H1 (cell line): ENCODE data around the gene SUPT20H. TPM values are rescaled to one million over a fixed set of nuclear protein-coding genes. Genes with fewer than 3 reads are reported as not detected.

Source experiments
- CTCF ChIA-PET: fragments of 300-600 bp; sonication (Branson Sonifier 250); formaldehyde crosslinking; loops from one replicate; lab custom pipeline; 2021; ENCODE audit not compliant: partially characterized antibody; lab: Charles Lee
- POLR2A ChIA-PET: fragments of 300-600 bp; sonication (Branson Sonifier 250); formaldehyde crosslinking; loops from one replicate; lab custom pipeline; 2021; ENCODE audit warnings: inconsistent platforms; ENCODE audit not compliant: partially characterized antibody; lab: Charles Lee
- DNase-seq, 2 experiments: peaks; one replicate each; pipeline versions ENCODE4 v3.0.0 to v3.0.0-alpha.2; 2010 to 2022; ENCODE audit warnings: low spot score in 2 of 2, low read depth in 1 of 2, mixed read lengths in 1 of 2
- FAIRE-seq: peaks from 2 replicates; lab custom pipeline; 2011; peaks lifted over from hg19 to GRCh38; lab: Jason Lieb, UNC
- H2AFZ ChIP-seq: 2 replicates; pipeline ENCODE4 v1.8.1; 2012; ENCODE audit warnings: low read length, inconsistent platforms
- H2AK5ac ChIP-seq: 2 replicates; pipeline ENCODE4 v1.6.1; 2013; ENCODE audit warnings: low read depth, low read length
- H2BK120ac ChIP-seq: replicated peaks from 2 replicates; pipeline ENCODE3; 2013; ENCODE audit warnings: low read depth, low read length, inconsistent platforms
- H2BK12ac ChIP-seq: 2 replicates; pipeline ENCODE4 v1.6.1; 2013; ENCODE audit warnings: low read depth, low read length
- H2BK15ac ChIP-seq: 2 replicates; pipeline ENCODE4 v1.6.1; 2013; ENCODE audit warnings: low read length
- H2BK20ac ChIP-seq: 2 replicates; pipeline ENCODE4 v1.6.1; 2013; ENCODE audit warnings: low read length
- H2BK5ac ChIP-seq: 2 replicates; pipeline ENCODE4 v1.6.1; 2013; ENCODE audit warnings: low read depth, low read length
- H3K14ac ChIP-seq: 2 replicates; pipeline ENCODE4 v1.6.1; 2013; ENCODE audit warnings: inconsistent platforms; ENCODE audit not compliant: insufficient read length
- H3K18ac ChIP-seq: 2 replicates; pipeline ENCODE4 v1.6.1; 2013; ENCODE audit warnings: low read length; ENCODE audit errors: extremely low read depth
- H3K23ac ChIP-seq: 2 replicates; pipeline ENCODE4 v1.6.1; 2013; ENCODE audit warnings: inconsistent platforms; ENCODE audit not compliant: insufficient read length
- H3K23me2 ChIP-seq: 2 replicates; pipeline ENCODE4 v1.6.1; 2013; ENCODE audit warnings: low read depth, low read length
- H3K27ac ChIP-seq: 2 replicates; pipeline ENCODE4 v1.6.1; 2011; ENCODE audit warnings: low read depth, low read length, inconsistent platforms
- H3K27me3 ChIP-seq, 4 experiments: replicated peaks in 1 of 4; 1 replicate in 1 of 4; 2 replicates in 3 of 4; pipeline versions ENCODE4 v1.6.1 to v1.8.1; 2011 to 2013; ENCODE audit warnings: low read length in 3 of 4, mild to moderate bottlenecking in 3 of 4, inconsistent platforms in 2 of 4, mixed read lengths in 2 of 4, moderate library complexity in 1 of 4; ENCODE audit not compliant: control insufficient read depth in 3 of 4, insufficient read depth in 3 of 4; ENCODE audit errors: extremely low read depth in 1 of 4
- H3K36me3 ChIP-seq, 4 experiments: 2 replicates each; pipeline versions ENCODE4 v1.6.1 to v1.8.1; 2011 to 2013; ENCODE audit warnings: mild to moderate bottlenecking in 4 of 4, low read length in 3 of 4, moderate library complexity in 2 of 4, control low read depth in 1 of 4, inconsistent platforms in 1 of 4; ENCODE audit not compliant: insufficient read depth in 4 of 4, control insufficient read depth in 2 of 4
- H3K4ac ChIP-seq: replicated peaks from 2 replicates; pipeline ENCODE3; 2013; ENCODE audit warnings: low read length, low read depth, mixed read lengths, inconsistent platforms; ENCODE audit not compliant: insufficient read length
- H3K4me1 ChIP-seq, 4 experiments: replicated peaks in 1 of 4; 1 replicate in 1 of 4; 2 replicates in 3 of 4; pipeline versions ENCODE4 v1.6.1 to v1.8.1; 2011 to 2013; ENCODE audit warnings: low read length in 3 of 4, inconsistent platforms in 2 of 4, mixed read lengths in 1 of 4; ENCODE audit not compliant: insufficient read depth in 4 of 4, control insufficient read depth in 3 of 4
- H3K4me2 ChIP-seq, 2 experiments: 2 replicates each; pipeline versions ENCODE4 v1.6.1 to v1.8.1; 2011 to 2013; ENCODE audit warnings: low read depth in 2 of 2, low read length in 2 of 2, control low read depth in 1 of 2, inconsistent platforms in 1 of 2, mild to moderate bottlenecking in 1 of 2; ENCODE audit not compliant: insufficient read depth in 1 of 2
- H3K4me3 ChIP-seq, 4 experiments: fragments of 200-600, 300-600 bp in 1 of 4; sonication (generic), shearing (Covaris generic), sonication (Bioruptor Twin) in 1 of 4; 2 replicates each; pipeline versions ENCODE4 v1.5.1 to v1.8.1; 2011 to 2016; ENCODE audit warnings: low read length in 4 of 4, low read depth in 3 of 4, control low read depth in 2 of 4, inconsistent platforms in 2 of 4, mild to moderate bottlenecking in 2 of 4, mixed read lengths in 1 of 4, moderate library complexity in 1 of 4; ENCODE audit not compliant: insufficient read depth in 2 of 4; ENCODE audit errors: extremely low read depth in 1 of 4
- H3K56ac ChIP-seq: replicated peaks from 2 replicates; pipeline ENCODE3; 2013; ENCODE audit warnings: low read depth, mild to moderate bottlenecking, mixed read lengths, low read length, inconsistent platforms; ENCODE audit not compliant: insufficient read length
- H3K79me1 ChIP-seq: 2 replicates; pipeline ENCODE4 v1.6.1; 2013; ENCODE audit warnings: low read depth, low read length, control low read depth
- H3K79me2 ChIP-seq, 2 experiments: 2 replicates each; pipeline versions ENCODE4 v1.6.1 to v1.8.1; 2012 to 2013; ENCODE audit warnings: low read length in 2 of 2, mild to moderate bottlenecking in 2 of 2, inconsistent platforms in 1 of 2; ENCODE audit not compliant: insufficient read depth in 2 of 2, control insufficient read depth in 1 of 2
- H3K9ac ChIP-seq, 4 experiments: replicated peaks in 1 of 4; 1 replicate in 1 of 4; 2 replicates in 3 of 4; pipeline versions ENCODE4 v1.6.1 to v1.8.1; 2011 to 2013; ENCODE audit warnings: low read depth in 3 of 4, low read length in 3 of 4, control low read depth in 2 of 4, mild to moderate bottlenecking in 2 of 4, moderate library complexity in 2 of 4, inconsistent platforms in 1 of 4; ENCODE audit errors: extremely low read depth in 1 of 4
- H3K9me3 ChIP-seq, 2 experiments: 2 replicates each; pipeline versions ENCODE4 v1.6.1 to v1.8.1; 2012 to 2013; ENCODE audit warnings: mild to moderate bottlenecking in 2 of 2, moderate library complexity in 2 of 2, control low read depth in 1 of 2, inconsistent platforms in 1 of 2, low read depth in 1 of 2, low read length in 1 of 2, mixed read lengths in 1 of 2; ENCODE audit not compliant: insufficient read depth in 2 of 2
- H4K20me1 ChIP-seq, 2 experiments: replicated peaks in 1 of 2; 2 replicates each; pipeline versions ENCODE3 to v1.8.1; 2011 to 2013; ENCODE audit warnings: inconsistent platforms in 2 of 2, low read length in 2 of 2, mild to moderate bottlenecking in 1 of 2; ENCODE audit not compliant: insufficient read depth in 2 of 2, control insufficient read depth in 1 of 2
- H4K5ac ChIP-seq: 2 replicates; pipeline ENCODE4 v1.6.1; 2013; ENCODE audit warnings: low read length, low read depth, mixed read lengths, inconsistent platforms; ENCODE audit not compliant: insufficient read length
- H4K8ac ChIP-seq: 2 replicates; pipeline ENCODE4 v1.8.0; 2013; ENCODE audit warnings: mild to moderate bottlenecking, moderate library complexity, low read length, inconsistent platforms; ENCODE audit not compliant: insufficient read depth; ENCODE audit errors: extremely low read depth
- H4K91ac ChIP-seq: replicated peaks from 2 replicates; pipeline ENCODE3; 2013; ENCODE audit warnings: low read length, mixed read lengths, inconsistent platforms; ENCODE audit not compliant: insufficient read length
- CHD1 ChIP-seq: IDR thresholded peaks from 2 replicates; pipeline ENCODE4 v1.6.1; 2012; ENCODE audit warnings: low read depth, low read length, improper control_type of control experiment
- RAD21 ChIP-seq, 2 experiments: IDR thresholded peaks in 1 of 2; conservative IDR thresholded peaks in 1 of 2; 2 replicates each; pipeline ENCODE4 v1.6.1; 2011; ENCODE audit warnings: low read depth in 2 of 2, low read length in 2 of 2, improper control_type of control experiment in 1 of 2, inconsistent platforms in 1 of 2, mild to moderate bottlenecking in 1 of 2, moderate library complexity in 1 of 2
- SUZ12 ChIP-seq: fragments of 200-600 bp; sonication (generic); IDR thresholded peaks from 2 replicates; pipeline ENCODE4 v1.6.1; 2012; ENCODE audit warnings: mild to moderate bottlenecking, inconsistent platforms, low read length, moderate library complexity, mixed read lengths
- TBP ChIP-seq: IDR thresholded peaks from 2 replicates; pipeline ENCODE4 v1.6.1; 2011; ENCODE audit warnings: low read depth, low read length, improper control_type of control experiment
- TEAD4 ChIP-seq: IDR thresholded peaks from 2 replicates; pipeline ENCODE4 v1.6.1; 2012; ENCODE audit warnings: low read depth, low read length, inconsistent platforms, mixed read lengths
- WGBS, 2 experiments: shearing (Covaris generic) in 1 of 2; methylation state at CpG; one replicate each; pipeline versions ENCODE4 v1.1.6 to v1.1.7; 2013 to 2015; ENCODE audit warnings: low lambda C conversion rate in 2 of 2, mixed read lengths in 2 of 2, inconsistent platforms in 1 of 2, low coverage in 1 of 2, missing lambda C conversion rate in 1 of 2; ENCODE audit not compliant: insufficient replicate concordance in 2 of 2, insufficient coverage in 1 of 2, insufficient read length in 1 of 2; ENCODE audit errors: extremely low coverage in 1 of 2, missing lambda C conversion rate in 1 of 2; 5-methylcytosine and 5-hydroxymethylcytosine counted together
- polyA plus RNA-seq, 7 experiments: library from polyadenylated mRNA; depleted of rRNA in 3 of 7; stranded (reverse) in 5 of 7; unstranded in 2 of 7; fragments of >200 nt in 5 of 7; fragments of 200-250 nt in 2 of 7; gene quantifications; 1 replicate in 5 of 7; 2 replicates in 1 of 7; 4 replicates in 1 of 7; pipeline versions ENCODE4 v1.2.1 to v1.2.3, GENCODE V29; 2011 to 2013; ENCODE audit warnings: missing spikeins in 2 of 7, mixed read lengths in 2 of 7
- total RNA-seq: library from RNA; stranded (reverse); fragmentation: NEBNext Ultra II Directional; extraction: Animal tissue kit (Norgen Biotek cat#: 25700); gene quantifications from 2 replicates; pipeline ENCODE4 v1.2.1, GENCODE V29; 2021
- TF ChIP-seq, protein P1 (sequence below), 3 experiments: IDR thresholded peaks; 1 replicate in 2 of 3; 2 replicates in 1 of 3; pipeline versions ENCODE4 v1.5.1 to v1.6.1; 2011; ENCODE audit warnings: low read length in 3 of 3, mild to moderate bottlenecking in 3 of 3, inconsistent platforms in 2 of 3, low read depth in 1 of 3, moderate library complexity in 1 of 3; ENCODE audit not compliant: insufficient read depth in 1 of 3; ENCODE audit errors: control extremely low read depth in 1 of 3
- TF ChIP-seq, protein P2 (sequence below): IDR thresholded peaks from 2 replicates; pipeline ENCODE4 v1.6.1; 2012; ENCODE audit warnings: inconsistent platforms

SUPT20H gene
- total and polyA plus RNA-seq, 2 of the 8 experiments (the other 6 are each of a cell fraction or from before 2014, with no cell fraction given), result 69.2 to 75.1 TPM

DNA sequence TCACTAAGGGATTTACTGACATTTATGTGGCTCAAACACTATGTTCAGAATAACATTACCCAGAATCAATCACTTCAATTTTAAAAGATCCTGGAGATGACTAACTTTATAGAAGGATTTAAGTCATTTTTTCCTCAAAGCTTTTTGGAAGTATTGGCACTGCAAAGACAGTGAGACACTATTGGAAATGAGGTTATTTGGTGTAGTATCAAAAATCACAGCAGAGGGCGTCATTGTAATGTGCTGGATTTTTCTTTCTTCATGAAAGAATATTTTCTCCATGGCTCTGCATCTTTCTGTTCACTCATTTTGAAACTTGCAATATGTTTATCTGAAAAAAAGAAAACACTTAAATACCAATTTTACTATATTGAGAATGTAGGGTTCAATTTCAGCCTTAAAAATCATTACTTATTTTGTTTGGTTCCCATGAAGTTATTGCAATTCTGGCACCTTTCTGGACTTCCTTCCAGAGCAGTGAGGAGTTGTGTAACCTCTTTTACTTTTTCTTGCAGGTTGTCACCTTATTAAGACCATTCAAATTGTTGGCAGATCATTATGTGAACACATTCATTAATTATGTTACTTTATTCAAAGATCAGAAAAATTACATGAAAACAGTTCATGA lies 49.7 kb upstream of the SUPT20H start:
- no peak for DNase-seq

More for the DNA sequence above, 49.7 kb upstream of the SUPT20H start:
- Histone ChIP-seq H4K91ac (no peak overlapping the region), H2AK5ac (no peak overlapping the region), H3K18ac (no peak overlapping the region), H3K9me3 (peaks cover 0 to 6% of the 10 kb centered on the region in 2 experiments; a peak in 1 of 4 replicates), H2BK20ac (no peak overlapping the region), H3K27me3 (no peaks in the 10 kb centered on the region), H3K27ac (no peak overlapping the region), H3K4me3 (no peak overlapping the region), H3K23ac (no peak overlapping the region), H3K36me3 (no peaks in the 10 kb centered on the region), H2BK12ac (no peak overlapping the region), H3K14ac (no peak overlapping the region), H3K4ac (no peak overlapping the region), H4K20me1 (no peaks in the 10 kb centered on the region), H3K4me1 (peaks cover 0 to 5% (median 2%) of the 10 kb centered on the region in 4 experiments; a peak in 2 of 7 replicates), H2BK120ac (no peak overlapping the region), H3K79me1 (no peaks in the 10 kb centered on the region), H4K5ac (no peak overlapping the region), H3K79me2 (no peaks in the 10 kb centered on the region), H4K8ac (no peak overlapping the region), H3K4me2 (no peak overlapping the region), H2BK15ac (no peak overlapping the region), H3K23me2 (no peaks in the 10 kb centered on the region), H2AFZ (no peak overlapping the region), H3K9ac (no peak overlapping the region), H3K56ac (no peak overlapping the region), H2BK5ac (no peak overlapping the region)
- 0% methylated on average over 1 of the region's 1 CpG; no CpG with 5 or more reads in 1 of the 2 experiments for WGBS, 2 experiments
- ChIA-PET POLR2A (no interaction called here), CTCF (interaction anchor here (0.6 to 1.3 kb wide), 6 partner anchors 15 to 491 kb away, joined by 3 read pairs; no protein-coding TSS in a partner anchor)
- no peak for FAIRE-seq
- TF ChIP-seq TBP, result no peak
- TF ChIP-seq, protein P1, sequence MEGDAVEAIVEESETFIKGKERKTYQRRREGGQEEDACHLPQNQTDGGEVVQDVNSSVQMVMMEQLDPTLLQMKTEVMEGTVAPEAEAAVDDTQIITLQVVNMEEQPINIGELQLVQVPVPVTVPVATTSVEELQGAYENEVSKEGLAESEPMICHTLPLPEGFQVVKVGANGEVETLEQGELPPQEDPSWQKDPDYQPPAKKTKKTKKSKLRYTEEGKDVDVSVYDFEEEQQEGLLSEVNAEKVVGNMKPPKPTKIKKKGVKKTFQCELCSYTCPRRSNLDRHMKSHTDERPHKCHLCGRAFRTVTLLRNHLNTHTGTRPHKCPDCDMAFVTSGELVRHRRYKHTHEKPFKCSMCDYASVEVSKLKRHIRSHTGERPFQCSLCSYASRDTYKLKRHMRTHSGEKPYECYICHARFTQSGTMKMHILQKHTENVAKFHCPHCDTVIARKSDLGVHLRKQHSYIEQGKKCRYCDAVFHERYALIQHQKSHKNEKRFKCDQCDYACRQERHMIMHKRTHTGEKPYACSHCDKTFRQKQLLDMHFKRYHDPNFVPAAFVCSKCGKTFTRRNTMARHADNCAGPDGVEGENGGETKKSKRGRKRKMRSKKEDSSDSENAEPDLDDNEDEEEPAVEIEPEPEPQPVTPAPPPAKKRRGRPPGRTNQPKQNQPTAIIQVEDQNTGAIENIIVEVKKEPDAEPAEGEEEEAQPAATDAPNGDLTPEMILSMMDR (IDR thresholded peaks at IDR 0.05; ENCODE audit: control extremely low read depth in 1 of 3, insufficient read depth in 1 of 3, low read depth in 1 of 3, low read length in 3 of 3), result peak in 2 of 3 experiments; percentile 48 to 59; a peak in 2 of 4 replicates
- TF ChIP-seq RAD21 (IDR thresholded peaks at IDR 0.05 in 1 of 2, conservative IDR thresholded peaks at IDR 0.05 in 1 of 2; ENCODE audit: low read depth in 2 of 2, low read length in 2 of 2), result peak; percentile 78 to 81
- no peak for TF ChIP-seq TEAD4
- no peak for TF ChIP-seq SUZ12
- TF ChIP-seq, protein P2, sequence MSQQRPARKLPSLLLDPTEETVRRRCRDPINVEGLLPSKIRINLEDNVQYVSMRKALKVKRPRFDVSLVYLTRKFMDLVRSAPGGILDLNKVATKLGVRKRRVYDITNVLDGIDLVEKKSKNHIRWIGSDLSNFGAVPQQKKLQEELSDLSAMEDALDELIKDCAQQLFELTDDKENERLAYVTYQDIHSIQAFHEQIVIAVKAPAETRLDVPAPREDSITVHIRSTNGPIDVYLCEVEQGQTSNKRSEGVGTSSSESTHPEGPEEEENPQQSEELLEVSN, result no peak
- no peak for TF ChIP-seq CHD1
